Mesodermal cell (in vitro differentiated cells): Measurements from ENCODE around the gene DDAH2.
"Not testable (repeated sequence)": the region's sequence is repeated elsewhere in the genome, so short reads cannot be mapped to it uniquely, and the experiment has no call there.

Experiments used
- H3K27ac ChIP-seq: 2 replicates; pipeline ENCODE4 v1.7.0; 2013; ENCODE audit warnings: mild to moderate bottlenecking, low read depth, low read length, moderate library complexity; ENCODE audit not compliant: severe bottlenecking
- H3K36me3 ChIP-seq: 2 replicates; pipeline ENCODE4 v1.7.1; 2013; ENCODE audit warnings: mild to moderate bottlenecking, low read length, moderate library complexity; ENCODE audit not compliant: control insufficient read depth, insufficient read depth
- H3K4me1 ChIP-seq: one replicate; pipeline ENCODE4 v1.7.1; 2013; ENCODE audit warnings: mild to moderate bottlenecking, low read length; ENCODE audit not compliant: insufficient read depth, control insufficient read depth, poor library complexity, severe bottlenecking
- H3K4me3 ChIP-seq: 2 replicates; pipeline ENCODE4 v1.7.0; 2013; ENCODE audit warnings: low read length, control low read depth, mild to moderate bottlenecking; ENCODE audit not compliant: insufficient read depth, poor library complexity, severe bottlenecking; ENCODE audit errors: extremely low read depth
- H3K9me3 ChIP-seq: 2 replicates; pipeline ENCODE4 v1.7.1; 2013; ENCODE audit warnings: mild to moderate bottlenecking, low read length, moderate library complexity; ENCODE audit not compliant: control insufficient read depth
- WGBS, 2 experiments: methylation state at CpG; one replicate each; pipeline ENCODE4 v1.1.5; 2013; ENCODE audit warnings: missing lambda C conversion rate in 2 of 2; ENCODE audit not compliant: insufficient coverage in 2 of 2; 5-methylcytosine and 5-hydroxymethylcytosine counted together

DDAH2 gene

GRCh38 chr6:31711233-31711632 lies 17.9 kb downstream of the DDAH2 start:
- 82 to 93% methylated on average over 3 to 6 of the region's 8 CpGs for WGBS, 2 experiments
- no peaks in the 10 kb centered on the region for H3K9me3 ChIP-seq
- no peak overlapping the region for H3K27ac ChIP-seq
- no peaks in the 10 kb centered on the region for H3K36me3 ChIP-seq
- peaks cover 21% of the 10 kb centered on the region for H3K4me1 ChIP-seq
- H3K4me3 ChIP-seq: no peak overlapping the region

GRCh38 chr6:31710523-31711219 lies 18.4 kb downstream of the DDAH2 start:
- 68 to 97% methylated on average over 3 to 5 of the region's 5 CpGs for WGBS, 2 experiments
- no peak overlapping the region for H3K4me3 ChIP-seq
- H3K36me3 ChIP-seq: no peaks in the 10 kb centered on the region
- H3K27ac ChIP-seq: no peak overlapping the region
- peaks cover 21% of the 10 kb centered on the region for H3K4me1 ChIP-seq
- no peaks in the 10 kb centered on the region for H3K9me3 ChIP-seq

DNA sequence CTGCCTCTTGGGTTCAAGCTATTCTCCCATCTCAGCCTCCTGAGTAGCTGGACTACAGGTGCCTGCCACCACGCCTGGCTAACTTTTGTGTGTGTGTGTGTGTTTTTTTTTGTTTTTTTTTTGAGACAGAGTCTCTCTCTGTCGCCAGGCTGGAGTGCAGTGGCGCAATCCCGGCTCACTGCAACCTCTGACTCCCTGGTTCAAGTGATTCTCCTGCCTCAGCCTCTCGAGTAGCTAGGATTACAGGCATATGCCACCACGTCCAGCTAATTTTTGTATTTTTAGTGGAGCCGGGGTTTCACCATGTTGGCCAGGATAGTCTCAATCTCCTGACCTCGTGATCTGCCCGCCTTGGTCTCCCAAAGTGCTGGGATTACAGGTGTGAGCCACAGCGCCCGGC lies 19.9 kb downstream of the DDAH2 start:
- not testable (repeated sequence) for H3K36me3 ChIP-seq, H3K9me3 ChIP-seq, H3K27ac ChIP-seq, H3K4me3 ChIP-seq
- H3K4me1 ChIP-seq: peaks cover 17% of the 10 kb centered on the region
- WGBS, 2 experiments: 91 to 94% methylated on average over 6 to 7 of the region's 11 CpGs

GRCh38 chr6:31708224-31708623 lies 20.9 kb downstream of the DDAH2 start:
- Histone ChIP-seq H3K9me3 (no peaks in the 10 kb centered on the region), H3K27ac (no peak overlapping the region), H3K4me3 (no peak overlapping the region), H3K36me3 (no peaks in the 10 kb centered on the region), H3K4me1 (peaks cover 8% of the 10 kb centered on the region)
- 76 to 94% methylated on average over 2 of the region's 3 CpGs for WGBS, 2 experiments

DNA sequence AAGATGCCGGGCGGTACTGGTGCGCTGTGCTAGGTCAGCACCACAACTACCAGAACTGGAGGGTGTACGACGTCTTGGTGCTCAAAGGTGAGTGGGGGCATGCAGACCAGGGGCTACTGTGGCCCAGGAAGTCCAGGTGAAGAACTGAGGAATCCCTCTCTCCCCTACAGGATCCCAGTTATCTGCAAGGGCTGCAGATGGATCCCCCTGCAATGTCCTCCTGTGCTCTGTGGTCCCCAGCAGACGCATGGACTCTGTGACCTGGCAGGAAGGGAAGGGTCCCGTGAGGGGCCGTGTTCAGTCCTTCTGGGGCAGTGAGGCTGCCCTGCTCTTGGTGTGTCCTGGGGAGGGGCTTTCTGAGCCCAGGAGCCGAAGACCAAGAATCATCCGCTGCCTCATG lies 21.4 kb downstream of the DDAH2 start:
- no peaks in the 10 kb centered on the region for H3K9me3 ChIP-seq
- peaks cover 4% of the 10 kb centered on the region for H3K4me1 ChIP-seq
- no peaks in the 10 kb centered on the region for H3K36me3 ChIP-seq
- WGBS, 2 experiments: 93 to 96% methylated on average over 6 to 8 of the region's 10 CpGs
- no peak overlapping the region for H3K27ac ChIP-seq
- H3K4me3 ChIP-seq: no peak overlapping the region

GRCh38 chr6:31706599-31706998 lies 22.5 kb downstream of the DDAH2 start, which contains the start of gene LY6G6F:
Gene LY6G6F (plus strand): TSS chr6:31706866. CDS start chr6:31706907, 41 bp downstream.
- Histone ChIP-seq H3K4me3 (no peak within 1 kb of the TSS), H3K36me3 (peaks cover 1% of the 10 kb centered on the region), H3K27ac (no peak within 1 kb of the TSS), H3K4me1 (peaks cover 4% of the 10 kb centered on the region), H3K9me3 (no peaks in the 10 kb centered on the region)
- 76% methylated on average over 2 of the region's 3 CpGs; no CpG with 5 or more reads in 1 of the 2 experiments for WGBS, 2 experiments

DNA sequence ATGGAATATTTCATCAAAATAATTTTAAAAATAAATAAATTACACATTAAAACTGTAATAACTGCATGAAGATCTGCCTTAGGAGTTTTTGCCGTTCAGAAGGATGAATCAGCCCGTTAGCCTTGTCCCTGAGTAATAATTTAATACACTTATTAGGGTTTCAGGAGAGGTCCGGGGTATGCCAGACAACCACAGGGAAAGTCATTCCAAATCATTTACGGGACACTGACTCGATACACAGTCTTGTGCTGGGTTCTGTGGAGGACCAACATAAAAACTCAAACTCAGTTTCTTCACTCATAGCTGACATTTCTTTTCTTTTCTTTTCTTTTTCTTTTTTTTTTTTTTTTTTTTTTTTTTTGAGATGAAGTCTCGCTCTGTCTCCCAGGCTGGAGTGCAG lies 23.2 kb downstream of the DDAH2 start:
- Histone ChIP-seq H3K4me1 (peaks cover 4% of the 10 kb centered on the region), H3K36me3 (peaks cover 7% of the 10 kb centered on the region), H3K4me3 (no peak overlapping the region), H3K9me3 (no peaks in the 10 kb centered on the region), H3K27ac (no peak overlapping the region)
- 93 to 96% methylated on average over 2 to 3 of the region's 6 CpGs for WGBS, 2 experiments

DNA sequence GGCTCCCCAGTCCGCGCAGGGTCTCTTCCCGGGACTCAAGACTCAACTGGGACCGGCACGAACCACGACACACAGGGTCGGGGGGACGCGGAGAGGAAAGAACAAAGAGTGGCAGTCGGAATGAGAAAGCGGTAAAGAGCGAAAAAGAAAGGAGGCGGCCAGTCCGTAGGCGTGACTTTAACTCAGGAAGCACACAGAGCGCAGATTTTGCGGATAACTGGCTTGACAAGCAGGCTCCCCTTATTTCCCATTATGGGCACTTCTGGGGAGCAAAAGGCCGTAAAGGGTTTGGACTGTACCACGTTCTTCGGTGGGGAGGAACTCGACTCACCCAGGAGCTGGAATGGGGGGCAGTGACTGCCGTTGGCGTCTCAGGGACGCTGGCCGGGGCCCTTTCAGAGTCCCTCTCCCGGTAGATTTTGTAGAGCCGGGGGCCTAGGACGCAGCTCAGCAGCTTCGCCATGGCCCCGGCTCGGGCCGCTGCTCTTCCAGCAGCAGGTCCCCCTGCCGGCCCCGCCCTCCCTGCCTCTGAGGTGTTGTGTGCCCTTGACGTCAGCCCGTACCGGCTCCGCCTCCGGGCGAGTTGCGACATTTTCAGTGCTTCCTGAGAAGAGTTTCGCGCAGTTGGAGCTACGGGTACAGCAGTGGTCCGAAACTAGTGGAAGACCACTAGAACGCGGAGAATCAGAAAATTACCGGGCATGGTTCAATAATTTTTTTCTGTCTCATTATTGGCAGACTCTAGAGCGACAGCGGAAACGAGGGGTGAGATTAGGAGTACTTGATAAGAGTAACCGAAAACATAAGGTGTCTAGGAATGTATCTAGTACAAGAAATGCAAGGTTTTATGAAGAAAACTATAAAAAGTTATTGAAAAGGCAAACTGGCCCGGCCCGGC lies 26.0 kb downstream of the DDAH2 start, which contains the start of gene ABHD16A:
Gene ABHD16A (minus strand): TSS at position 506 of the 898 bp plus-strand sequence. CDS start 43 bp downstream, at position 463.
- H3K4me3 ChIP-seq: peak within 1 kb of the TSS; percentile 92
- no peaks in the 10 kb centered on the region for H3K9me3 ChIP-seq
- WGBS, 2 experiments: 4 to 5% methylated on average over 46 to 54 of the region's 54 CpGs
- H3K27ac ChIP-seq: peak within 1 kb of the TSS; percentile 86
- peaks cover 34% of the 10 kb centered on the region for H3K36me3 ChIP-seq
- no peaks in the 10 kb centered on the region for H3K4me1 ChIP-seq

DNA sequence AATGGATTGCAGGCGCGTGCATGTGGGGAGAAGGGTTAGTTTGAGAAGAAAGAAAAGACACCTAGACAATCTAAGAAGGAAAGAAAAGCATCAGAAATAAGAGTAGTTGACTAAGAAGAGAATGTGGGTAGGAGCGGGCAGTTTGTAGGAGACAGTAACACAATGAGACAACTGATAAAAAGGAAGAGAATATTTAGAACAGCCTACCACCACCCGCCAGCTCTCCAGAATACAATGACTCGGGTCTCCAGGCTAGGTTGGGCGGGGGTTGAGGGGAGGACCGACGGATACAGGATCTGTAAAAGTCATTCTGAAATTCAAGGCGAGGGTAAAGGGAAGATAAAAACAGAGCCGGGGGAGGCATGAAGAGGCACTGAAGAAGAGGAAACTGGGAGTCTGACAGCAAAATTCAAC lies 26.7 kb downstream of the DDAH2 start:
- H3K27ac ChIP-seq: peak overlapping the region; percentile 86
- peak overlapping the region; percentile 92 for H3K4me3 ChIP-seq
- WGBS, 2 experiments: 3 to 9% methylated on average over 4 of the region's 10 CpGs
- H3K4me1 ChIP-seq: peaks cover 3% of the 10 kb centered on the region
- peaks cover 41% of the 10 kb centered on the region for H3K36me3 ChIP-seq
- no peaks in the 10 kb centered on the region for H3K9me3 ChIP-seq

DNA sequence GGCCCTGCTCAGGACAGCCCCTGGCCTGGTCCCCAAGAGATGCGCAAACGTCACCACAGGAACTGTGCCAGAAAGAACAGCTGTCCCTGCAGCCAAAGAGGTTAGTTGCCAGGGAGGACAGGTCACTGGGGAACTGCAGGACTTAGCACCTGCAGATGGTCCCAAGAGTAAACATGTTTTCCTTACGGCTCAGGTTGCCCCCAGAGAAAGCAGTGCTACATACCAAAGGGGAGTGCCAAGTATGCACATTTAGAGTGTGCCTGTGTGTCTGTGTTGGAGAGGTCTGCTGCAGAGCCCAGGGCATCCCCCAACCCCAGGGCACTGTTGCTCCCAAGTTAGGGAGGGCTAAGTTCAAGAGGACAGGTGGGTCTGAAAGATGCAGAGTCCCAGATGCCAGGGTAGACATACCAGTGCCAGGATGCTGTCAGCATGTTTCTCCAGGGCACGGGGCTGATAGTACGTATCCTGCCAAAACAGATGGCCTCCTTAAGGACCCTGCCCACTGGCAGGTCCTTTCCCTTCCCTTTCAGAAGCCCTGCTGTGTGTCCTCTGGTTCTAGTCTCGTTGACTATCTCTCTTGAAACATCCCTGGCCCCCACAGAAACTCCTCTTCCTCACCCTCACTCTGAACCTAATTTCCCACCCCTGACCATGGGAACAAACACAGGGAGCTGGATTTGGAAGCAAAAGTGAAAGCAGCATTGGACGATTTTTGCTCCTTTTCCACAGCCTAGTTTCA lies 27.3 kb downstream of the DDAH2 start:
- H3K9me3 ChIP-seq: no peaks in the 10 kb centered on the region
- 66 to 78% methylated on average over 6 to 7 of the region's 7 CpGs for WGBS, 2 experiments
- peak overlapping the region; percentile 92 for H3K4me3 ChIP-seq
- peaks cover 47% of the 10 kb centered on the region for H3K36me3 ChIP-seq
- peak overlapping the region; percentile 17 for H3K27ac ChIP-seq
- peaks cover 3% of the 10 kb centered on the region for H3K4me1 ChIP-seq
